Islet precursor cell (in vitro differentiated cells): Measurements from ENCODE around the gene TMEM179B.

ENCODE experiments used
- DNase-seq: peaks from one replicate; pipeline ENCODE4 v3.0.0-alpha.2; 2018

Gene TMEM179B

GRCh38 chr11:62839050-62839945, 52.1 kb downstream of the TMEM179B start, which contains the start of gene WDR74:
TSS of gene WDR74 (minus strand) at chr11:62839590. CDS start at chr11:62839570, 20 bp downstream.
- DNase-seq = peak; percentile 93
